CD14-positive monocyte (primary cell): ENCODE measurements around the gene ATP5PD. TPM values are rescaled to one million over a fixed set of nuclear protein-coding genes. Genes with fewer than 3 reads are reported as not detected.

Experiments
- DNase-seq, 3 donors: peaks; one replicate each; pipeline ENCODE4 v3.0.0-alpha.2; 2011 to 2022
- H2AFZ ChIP-seq: 2 replicates; pipeline ENCODE4 v1.6.0; 2012; ENCODE audit warnings: mild to moderate bottlenecking, low read depth, low read length, inconsistent platforms; ENCODE audit not compliant: insufficient read depth, poor library complexity, severe bottlenecking
- H3K27ac ChIP-seq, 2 donors: 1 replicate in 1 of 2; 2 replicates in 1 of 2; pipeline ENCODE4 v1.5.1; 2012 to 2013; ENCODE audit warnings: low read length in 2 of 2, control low read depth in 1 of 2, inconsistent platforms in 1 of 2, low read depth in 1 of 2, mild to moderate bottlenecking in 1 of 2
- H3K27me3 ChIP-seq, 2 donors: one replicate each; pipeline versions ENCODE4 v1.6.0 to v1.6.1; 2011 to 2013; ENCODE audit warnings: low read length in 2 of 2; ENCODE audit not compliant: control insufficient read depth in 2 of 2, insufficient read depth in 2 of 2
- H3K36me3 ChIP-seq, 2 donors: replicated peaks in 1 of 2; 1 replicate in 1 of 2; 2 replicates in 1 of 2; pipeline versions ENCODE4 v1.5.1 to v1.6.1; 2012 to 2013; ENCODE audit warnings: low read length in 2 of 2, control low read depth in 1 of 2, inconsistent platforms in 1 of 2, mild to moderate bottlenecking in 1 of 2; ENCODE audit not compliant: insufficient read depth in 2 of 2, control insufficient read depth in 1 of 2
- H3K4me1 ChIP-seq, 2 donors: 1 replicate in 1 of 2; 2 replicates in 1 of 2; pipeline versions ENCODE4 v1.5.1 to v1.6.1; 2012 to 2013; ENCODE audit warnings: low read length in 2 of 2, control low read depth in 1 of 2, inconsistent platforms in 1 of 2, mild to moderate bottlenecking in 1 of 2, moderate library complexity in 1 of 2; ENCODE audit not compliant: insufficient read depth in 2 of 2, control insufficient read depth in 1 of 2
- H3K4me2 ChIP-seq: replicated peaks from 2 replicates; pipeline ENCODE3; 2012; ENCODE audit warnings: low read length, moderate library complexity, mild to moderate bottlenecking; ENCODE audit not compliant: poor library complexity, severe bottlenecking; ENCODE audit errors: extremely low read depth
- H3K4me3 ChIP-seq, 3 experiments: fragments of 200-600 bp in 1 of 3; sonication (generic) in 1 of 3; replicated peaks in 1 of 3; 1 replicate in 2 of 3; 2 replicates in 1 of 3; pipeline ENCODE4 v1.5.1; 2011 to 2013; ENCODE audit warnings: low read length in 3 of 3, mild to moderate bottlenecking in 3 of 3, control low read depth in 2 of 3, low read depth in 2 of 3, inconsistent platforms in 1 of 3, moderate library complexity in 1 of 3
- H3K79me2 ChIP-seq: 2 replicates; pipeline ENCODE4 v1.6.0; 2012; ENCODE audit warnings: mild to moderate bottlenecking, control low read depth, inconsistent platforms, low read length, moderate library complexity; ENCODE audit not compliant: insufficient read depth
- H3K9ac ChIP-seq: 2 replicates; pipeline ENCODE4 v1.6.0; 2017; ENCODE audit warnings: low read length, mild to moderate bottlenecking; ENCODE audit not compliant: insufficient read depth, poor library complexity, severe bottlenecking
- H3K9me3 ChIP-seq, 2 donors: replicated peaks in 1 of 2; 1 replicate in 1 of 2; 2 replicates in 1 of 2; pipeline versions ENCODE4 v1.5.1 to v1.6.1; 2012 to 2013; ENCODE audit warnings: low read length in 2 of 2, control low read depth in 1 of 2; ENCODE audit not compliant: control insufficient read depth in 1 of 2, insufficient read depth in 1 of 2
- H4K20me1 ChIP-seq: 2 replicates; pipeline ENCODE4 v1.6.0; 2012; ENCODE audit warnings: mild to moderate bottlenecking, low read length, control low read depth, moderate library complexity; ENCODE audit not compliant: insufficient read depth
- H3K27ac Mint-ChIP-seq, 7 donors: one replicate each; pipeline ENCODE4 v1.8.0; 2020; ENCODE audit warnings: mild to moderate bottlenecking in 7 of 7, mixed read lengths in 7 of 7, moderate library complexity in 6 of 7, inconsistent platforms in 2 of 7
- H3K27me3 Mint-ChIP-seq, 3 donors: one replicate each; pipeline ENCODE4 v1.8.0; 2021 to 2022; ENCODE audit warnings: low read depth in 3 of 3, mild to moderate bottlenecking in 3 of 3, mixed read lengths in 3 of 3, moderate library complexity in 3 of 3, inconsistent platforms in 1 of 3
- H3K36me3 Mint-ChIP-seq, 2 donors: one replicate each; pipeline ENCODE4 v1.8.0; 2020; ENCODE audit warnings: mixed read lengths in 2 of 2, inconsistent platforms in 1 of 2, mild to moderate bottlenecking in 1 of 2
- H3K4me1 Mint-ChIP-seq: one replicate; pipeline ENCODE4 v1.8.0; 2020; ENCODE audit warnings: mild to moderate bottlenecking, mixed read lengths
- H3K4me3 Mint-ChIP-seq, 2 donors: one replicate each; pipeline ENCODE4 v1.8.0; 2020; ENCODE audit warnings: mild to moderate bottlenecking in 2 of 2, mixed read lengths in 2 of 2, moderate library complexity in 1 of 2
- H3K9me3 Mint-ChIP-seq, 7 donors: one replicate each; pipeline ENCODE4 v1.8.0; 2020 to 2022; ENCODE audit warnings: mixed read lengths in 7 of 7, mild to moderate bottlenecking in 6 of 7, moderate library complexity in 6 of 7, inconsistent platforms in 2 of 7
- WGBS: methylation state at CpG from one replicate; pipeline ENCODE4 v1.1.5; 2013; ENCODE audit warnings: missing lambda C conversion rate; ENCODE audit not compliant: insufficient coverage; 5-methylcytosine and 5-hydroxymethylcytosine counted together
- intact Hi-C, 2 donors: fragments of 100-400 bp; cut with micrococcal nuclease; formaldehyde crosslinking; loops; one replicate each; pipeline versions ENCODE4 v1.15.0 to v1.15.1; 2023
- polyA plus RNA-seq, 3 donors: library from polyadenylated mRNA; depleted of rRNA in 1 of 3; unstranded in 2 of 3; stranded (reverse) in 1 of 3; fragments of 300-500 nt in 2 of 3; fragments of >200 nt in 1 of 3; fragmentation: Illumina TruSeq in 2 of 3; gene quantifications; 1 replicate in 2 of 3; 2 replicates in 1 of 3; pipeline ENCODE4 v1.2.3, GENCODE V29; 2012 to 2021
- TF ChIP-seq, protein P1 (sequence below): fragments of 200-600 bp; IDR thresholded peaks from one replicate; pipeline ENCODE4 v1.8.0; 2022; ENCODE audit warnings: antibody characterized with exemption, mild to moderate bottlenecking

ATP5PD gene
- polyA plus RNA-seq, 3 donors, result 139 to 451 (median 437) TPM

DNA sequence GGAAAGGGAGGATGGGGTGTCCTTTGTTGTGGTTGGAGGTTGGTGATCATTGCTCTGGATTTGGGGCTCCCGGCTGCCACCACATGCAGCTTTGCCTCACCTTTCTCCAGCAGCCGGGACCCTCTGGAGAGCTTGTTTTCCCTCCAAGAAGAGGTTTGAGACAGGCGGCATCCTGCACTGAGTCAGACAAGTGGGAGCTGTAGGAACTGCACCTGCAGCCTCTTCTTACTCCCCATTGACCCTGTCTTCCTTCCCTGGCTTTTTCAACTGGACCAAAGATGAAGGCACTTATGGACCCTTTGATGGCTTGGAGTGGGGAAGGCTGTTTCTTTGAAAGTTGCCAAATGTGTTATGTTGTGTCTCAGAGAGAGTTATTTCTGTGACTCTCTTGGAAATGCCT lies 16.9 kb upstream of the ATP5PD start:
- H3K4me2 ChIP-seq, result no peak overlapping the region
- no peaks in the 10 kb centered on the region for H3K9me3 Mint-ChIP-seq
- no peaks in the 10 kb centered on the region for H3K27me3 ChIP-seq
- no peak overlapping the region for H3K4me3 Mint-ChIP-seq
- peaks cover 7 to 9% of the 10 kb centered on the region in 2 donors for H3K4me1 ChIP-seq
- no peak overlapping the region for H3K27ac ChIP-seq
- peaks cover 0 to 3% (median 1%) of the 10 kb centered on the region in 3 donors for H3K27me3 Mint-ChIP-seq
- H3K36me3 ChIP-seq, result peaks cover 38 to 64% of the 10 kb centered on the region in 2 donors
- no peak for DNase-seq
- no peak overlapping the region for H3K4me3 ChIP-seq
- no peak overlapping the region for H3K9ac ChIP-seq
- peaks cover 19% of the 10 kb centered on the region for H3K4me1 Mint-ChIP-seq
- 100% methylated on average over 1 of the region's 3 CpGs for WGBS
- TF ChIP-seq, protein P1, sequence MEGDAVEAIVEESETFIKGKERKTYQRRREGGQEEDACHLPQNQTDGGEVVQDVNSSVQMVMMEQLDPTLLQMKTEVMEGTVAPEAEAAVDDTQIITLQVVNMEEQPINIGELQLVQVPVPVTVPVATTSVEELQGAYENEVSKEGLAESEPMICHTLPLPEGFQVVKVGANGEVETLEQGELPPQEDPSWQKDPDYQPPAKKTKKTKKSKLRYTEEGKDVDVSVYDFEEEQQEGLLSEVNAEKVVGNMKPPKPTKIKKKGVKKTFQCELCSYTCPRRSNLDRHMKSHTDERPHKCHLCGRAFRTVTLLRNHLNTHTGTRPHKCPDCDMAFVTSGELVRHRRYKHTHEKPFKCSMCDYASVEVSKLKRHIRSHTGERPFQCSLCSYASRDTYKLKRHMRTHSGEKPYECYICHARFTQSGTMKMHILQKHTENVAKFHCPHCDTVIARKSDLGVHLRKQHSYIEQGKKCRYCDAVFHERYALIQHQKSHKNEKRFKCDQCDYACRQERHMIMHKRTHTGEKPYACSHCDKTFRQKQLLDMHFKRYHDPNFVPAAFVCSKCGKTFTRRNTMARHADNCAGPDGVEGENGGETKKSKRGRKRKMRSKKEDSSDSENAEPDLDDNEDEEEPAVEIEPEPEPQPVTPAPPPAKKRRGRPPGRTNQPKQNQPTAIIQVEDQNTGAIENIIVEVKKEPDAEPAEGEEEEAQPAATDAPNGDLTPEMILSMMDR, result no peak
- H3K36me3 Mint-ChIP-seq, result peaks cover 53 to 64% of the 10 kb centered on the region in 2 donors
- no peak overlapping the region for H2AFZ ChIP-seq
- H3K9me3 ChIP-seq, result no peaks in the 10 kb centered on the region
- intact Hi-C loops, result no loop called here
- H3K79me2 ChIP-seq, result no peaks in the 10 kb centered on the region
- H4K20me1 ChIP-seq, result no peaks in the 10 kb centered on the region
- no peak overlapping the region for H3K27ac Mint-ChIP-seq

DNA sequence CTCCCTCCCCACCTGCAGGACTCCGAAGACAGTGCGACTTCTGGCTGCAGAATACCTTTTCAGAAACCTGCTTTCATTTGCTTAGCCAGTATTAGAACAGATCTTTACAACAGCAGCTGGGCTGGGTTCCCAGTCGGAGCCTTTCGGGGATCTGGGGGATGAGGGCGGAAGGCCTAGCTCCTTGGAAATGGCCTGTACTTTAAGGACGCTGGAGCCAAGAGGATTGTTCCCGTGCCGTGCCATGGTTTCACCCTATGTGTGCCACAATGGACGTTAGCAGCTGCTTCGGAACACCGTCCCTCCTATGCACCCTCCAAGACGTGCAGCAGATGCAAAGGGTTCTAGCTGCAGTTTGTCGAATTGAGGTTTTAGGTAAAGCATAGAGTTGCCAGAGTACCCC lies 16.4 kb upstream of the ATP5PD start:
- Mint-ChIP-seq H3K4me1 (peaks cover 19% of the 10 kb centered on the region), H3K9me3 (no peaks in the 10 kb centered on the region), H3K27me3 (peaks cover 0 to 3% (median 1%) of the 10 kb centered on the region in 3 donors), H3K4me3 (no peak overlapping the region), H3K27ac (no peak overlapping the region), H3K36me3 (peaks cover 53 to 66% of the 10 kb centered on the region in 2 donors)
- Histone ChIP-seq H2AFZ (no peak overlapping the region), H3K4me2 (no peak overlapping the region), H3K27ac (no peak overlapping the region), H3K9me3 (no peaks in the 10 kb centered on the region), H3K36me3 (peaks cover 38 to 64% of the 10 kb centered on the region in 2 donors), H3K9ac (no peak overlapping the region), H3K4me1 (peaks cover 7 to 9% of the 10 kb centered on the region in 2 donors), H4K20me1 (no peaks in the 10 kb centered on the region), H3K27me3 (no peaks in the 10 kb centered on the region), H3K4me3 (no peak overlapping the region), H3K79me2 (no peaks in the 10 kb centered on the region)
- DNase-seq, result no peak
- intact Hi-C loops, result no loop called here
- TF ChIP-seq, protein P1, result no peak
- WGBS, result 98% methylated on average over 13 of the region's 13 CpGs
